HCT116 (cell line): Measurements from ENCODE around the gene ISL2. TPM values are rescaled to one million over a fixed set of nuclear protein-coding genes. Genes with fewer than 3 reads are reported as not detected.

ENCODE experiments used
- ATAC-seq: fragments of 200-7000 bp; cut with Tn5 transposase; 2 replicates; pipeline ENCODE4 v1.9.1; 2020; ENCODE audit warnings: mild to moderate bottlenecking, moderate library complexity
- BruUV-seq: library from RNA; stranded (reverse); fragments of 400-500 nt; replicated peaks from 2 replicates; lab custom pipeline; 2021; lab: Mats Ljungman, UMichigan
- CTCF ChIA-PET: fragments of 300-600 bp; sonication (Branson Sonifier 250); formaldehyde crosslinking; loops from one replicate; lab custom pipeline; 2021; ENCODE audit warnings: antibody characterized with exemption; lab: Charles Lee
- POLR2A ChIA-PET: fragments of 300-600, 350-600 bp; sonication (Branson Sonifier 250); formaldehyde crosslinking; loops from one replicate; lab custom pipeline; 2021; ENCODE audit warnings: antibody characterized with exemption; lab: Charles Lee
- RAD21 ChIA-PET, 2 experiments: fragments of 300-600 bp; sonication (Branson Sonifier 250); formaldehyde crosslinking; loops; one replicate each; lab custom pipeline; 2023; ENCODE audit warnings: low total read pairs in 2 of 2; ENCODE audit not compliant: uncharacterized antibody in 2 of 2, unreplicated experiment in 2 of 2, low non-redundant PET in 1 of 2; lab: Charles Lee
- DNase-seq: peaks from one replicate; pipeline ENCODE4 v3.0.0-alpha.2; 2010; ENCODE audit warnings: low read depth, low spot score
- H2AFZ ChIP-seq: fragments of 200-600 bp; shearing (Covaris generic), sonication (generic); 2 replicates; pipeline ENCODE4 v1.6.1; 2017; ENCODE audit warnings: low read depth, mixed run types, mixed read lengths, antibody characterized with exemption, low read length; ENCODE audit not compliant: poor library complexity, severe bottlenecking
- H3K27ac ChIP-seq: 2 replicates; pipeline ENCODE4 v1.5.1; 2012; ENCODE audit warnings: low read depth, low read length
- H3K27me3 ChIP-seq: fragments of 200-600 bp; sonication (generic); 2 replicates; pipeline ENCODE4 v1.6.1; 2016; ENCODE audit warnings: mixed run types, low read length, mixed read lengths; ENCODE audit not compliant: insufficient read depth
- H3K36me3 ChIP-seq, 2 experiments: fragments of 200-500 bp in 1 of 2; fragments of 200-600 bp in 1 of 2; sonication (Bioruptor generic) in 1 of 2; sonication (generic) in 1 of 2; 2 replicates each; pipeline versions ENCODE4 v1.5.1 to v1.6.1; 2014 to 2016; ENCODE audit warnings: low read length in 2 of 2, inconsistent platforms in 1 of 2, mixed read lengths in 1 of 2, mixed run types in 1 of 2; ENCODE audit not compliant: insufficient read depth in 2 of 2, control insufficient read depth in 1 of 2
- H3K4me1 ChIP-seq, 2 experiments: fragments of 200-600 bp in 1 of 2; sonication (generic) in 1 of 2; 2 replicates each; pipeline versions ENCODE4 v1.5.1 to v1.6.1; 2012 to 2017; ENCODE audit warnings: low read length in 2 of 2, inconsistent platforms in 1 of 2, mild to moderate bottlenecking in 1 of 2, mixed read lengths in 1 of 2, mixed run types in 1 of 2, moderate library complexity in 1 of 2; ENCODE audit not compliant: insufficient read depth in 2 of 2, control insufficient read depth in 1 of 2
- H3K4me2 ChIP-seq: fragments of 200-600 bp; sonication (generic); 2 replicates; pipeline ENCODE4 v1.6.1; 2017; ENCODE audit warnings: mixed run types, low read length, mixed read lengths
- H3K4me3 ChIP-seq, 2 experiments: fragments of 200-600 bp in 1 of 2; sonication (generic) in 1 of 2; replicated peaks in 1 of 2; 2 replicates each; pipeline ENCODE4 v1.5.1; 2011 to 2016; ENCODE audit warnings: low read length in 2 of 2, control low read depth in 1 of 2, low read depth in 1 of 2, mild to moderate bottlenecking in 1 of 2, mixed read lengths in 1 of 2, mixed run types in 1 of 2
- H3K79me2 ChIP-seq: fragments of 200-600 bp; sonication (generic); 2 replicates; pipeline ENCODE4 v1.6.1; 2017; ENCODE audit warnings: mild to moderate bottlenecking, mixed run types, low read length, moderate library complexity, mixed read lengths; ENCODE audit not compliant: insufficient read depth
- H3K9ac ChIP-seq: fragments of 200-600 bp; sonication (generic); 2 replicates; pipeline ENCODE4 v1.6.1; 2016; ENCODE audit warnings: low read length, mixed read lengths
- H3K9me2 ChIP-seq: fragments of 200-600 bp; sonication (generic), shearing (Covaris generic); 2 replicates; pipeline ENCODE4 v1.6.1; 2017; ENCODE audit warnings: mixed run types, mild to moderate bottlenecking, moderate library complexity; ENCODE audit not compliant: insufficient read depth
- H3K9me3 ChIP-seq, 2 experiments: fragments of 200-500 bp in 1 of 2; fragments of 200-600 bp in 1 of 2; sonication (Bioruptor generic) in 1 of 2; sonication (generic) in 1 of 2; 2 replicates each; pipeline ENCODE4 v1.6.1; 2014 to 2017; ENCODE audit warnings: low read length in 2 of 2, mixed read lengths in 2 of 2, inconsistent platforms in 1 of 2, low read depth in 1 of 2, mild to moderate bottlenecking in 1 of 2, mixed run types in 1 of 2, moderate library complexity in 1 of 2; ENCODE audit not compliant: control insufficient read depth in 1 of 2, insufficient read depth in 1 of 2
- H4K20me1 ChIP-seq: fragments of 200-600 bp; sonication (generic), shearing (Covaris generic); 2 replicates; pipeline ENCODE4 v1.6.1; 2017; ENCODE audit warnings: mixed run types, mild to moderate bottlenecking, moderate library complexity; ENCODE audit not compliant: insufficient read depth
- ATF3 ChIP-seq: IDR thresholded peaks from 2 replicates; pipeline ENCODE4 v1.6.1; 2012
- CBX3 ChIP-seq: IDR thresholded peaks from 2 replicates; pipeline ENCODE4 v1.6.1; 2012; ENCODE audit warnings: low read depth
- EGR1 ChIP-seq: IDR thresholded peaks from 2 replicates; pipeline ENCODE4 v1.6.1; 2012; ENCODE audit warnings: low read depth
- ELF1 ChIP-seq: IDR thresholded peaks from 2 replicates; pipeline ENCODE4 v1.6.1; 2012; ENCODE audit warnings: low read depth, borderline replicate concordance
- EZH2 ChIP-seq: fragments of 200-600 bp; sonication (generic); IDR thresholded peaks from 2 replicates; pipeline ENCODE4 v1.6.1; 2017; ENCODE audit warnings: antibody characterized with exemption, mixed run types
- EZH2phosphoT487 ChIP-seq: fragments of 200-600 bp; IDR thresholded peaks from 2 replicates; pipeline ENCODE4 v1.6.1; 2018; ENCODE audit warnings: antibody characterized with exemption, borderline replicate concordance
- FOSL1 ChIP-seq: IDR thresholded peaks from 2 replicates; pipeline ENCODE4 v1.6.1; 2012; ENCODE audit warnings: low read depth
- JUND ChIP-seq: IDR thresholded peaks from 2 replicates; pipeline ENCODE4 v1.6.1; 2012
- POLR2A ChIP-seq: IDR thresholded peaks from 2 replicates; pipeline ENCODE4 v1.7.0; 2011; ENCODE audit warnings: borderline replicate concordance; ENCODE audit not compliant: insufficient read depth, insufficient read length; ENCODE audit errors: extremely low read depth
- REST ChIP-seq: IDR thresholded peaks from 2 replicates; pipeline ENCODE4 v1.6.1; 2012; ENCODE audit warnings: low read depth
- SIN3A ChIP-seq: IDR thresholded peaks from 2 replicates; pipeline ENCODE4 v1.6.1; 2012; ENCODE audit warnings: low read depth
- SRF ChIP-seq: IDR thresholded peaks from 2 replicates; pipeline ENCODE4 v1.6.1; 2012; ENCODE audit warnings: low read depth
- TCF7L2 ChIP-seq: IDR thresholded peaks from 2 replicates; pipeline ENCODE4 v1.7.0; 2011; ENCODE audit warnings: borderline replicate concordance, inconsistent platforms; ENCODE audit not compliant: insufficient read depth, insufficient read length; ENCODE audit errors: extremely low read depth
- YY1 ChIP-seq: IDR thresholded peaks from 2 replicates; pipeline ENCODE4 v1.6.1; 2011; ENCODE audit warnings: low read length, low read depth, moderate library complexity, mild to moderate bottlenecking; ENCODE audit not compliant: insufficient replicate concordance; ENCODE audit errors: extremely low read depth
- ZFX ChIP-seq: fragments of 450-650 bp; IDR thresholded peaks from 2 replicates; pipeline ENCODE4 v1.6.1; 2017
- ZNF274 ChIP-seq: fragments of 200-500 bp; sonication (Bioruptor generic); IDR thresholded peaks from 2 replicates; pipeline ENCODE4 v1.6.1; 2014; ENCODE audit warnings: mild to moderate bottlenecking, low read depth, low read length, inconsistent platforms
- intact Hi-C: fragments of 100-400 bp; cut with micrococcal nuclease; formaldehyde crosslinking; loops from 2 replicates; pipeline ENCODE4 v1.10.0; 2022
- total RNA-seq: library from RNA; stranded (reverse); gene quantifications from one replicate; pipeline ENCODE4 v1.2.1, GENCODE V29; 2021; ENCODE audit not compliant: unreplicated experiment

The ISL2 gene
- total RNA-seq, 1 experiment from 2014 or later, result 11.6 TPM

GRCh38 chr15:76328106-76328696 lies 8.4 kb upstream of the ISL2 start:
- Histone ChIP-seq H3K36me3 (no peaks in the 10 kb centered on the region), H3K27ac (no peak overlapping the region), H3K4me2 (no peak overlapping the region), H3K79me2 (no peaks in the 10 kb centered on the region), H2AFZ (no peak overlapping the region), H3K9me3 (no peaks in the 10 kb centered on the region), H3K4me1 (peaks cover 0 to 8% of the 10 kb centered on the region in 2 experiments; a peak in 2 of 4 replicates), H3K27me3 (no peaks in the 10 kb centered on the region), H3K9me2 (no peaks in the 10 kb centered on the region), H3K9ac (no peak overlapping the region), H4K20me1 (no peaks in the 10 kb centered on the region), H3K4me3 (no peak overlapping the region)
- BruUV-seq, result no TSS peak
- DNase-seq (no peak), ATAC-seq (no peak)
- TF ChIP-seq ELF1, result no peak
- no peak for TF ChIP-seq EZH2
- no peak for TF ChIP-seq EGR1
- TF ChIP-seq ZFX, result no peak
- no peak for TF ChIP-seq ATF3
- TF ChIP-seq REST, result no peak
- no peak for TF ChIP-seq YY1
- no peak for TF ChIP-seq JUND
- TF ChIP-seq SIN3A, result no peak
- no peak for TF ChIP-seq SRF
- TF ChIP-seq FOSL1, result no peak
- no peak for TF ChIP-seq EZH2phosphoT487
- TF ChIP-seq TCF7L2, result no peak
- no peak for TF ChIP-seq POLR2A
- no peak for TF ChIP-seq CBX3
- no peak for TF ChIP-seq ZNF274
- ChIA-PET RAD21 (no interaction called here), POLR2A (interaction anchor here (0.7 kb wide), 1 partner anchor 8 kb away, joined by 3 read pairs; the partner anchor contains the start of gene ISL2), CTCF (no interaction called here)
- intact Hi-C loops, result no loop called here
